Upper lobe of left lung (tissue), 4 donors: Measurements from ENCODE around the gene GALR1.

Source experiments
- EP300 ChIP-seq, 4 donors: sonication (generic); formaldehyde crosslinking; IDR thresholded peaks; one replicate each; pipeline ENCODE4 v1.5.1; 2017; ENCODE audit warnings: antibody characterized with exemption in 4 of 4, control low read depth in 2 of 4
- POLR2A ChIP-seq, 4 donors: fragments of 450-650 bp; IDR thresholded peaks; one replicate each; pipeline ENCODE4 v1.5.1; 2016 to 2017; ENCODE audit warnings: antibody characterized with exemption in 4 of 4, mild to moderate bottlenecking in 2 of 4
- POLR2AphosphoS5 ChIP-seq, 2 donors: sonication (generic); formaldehyde crosslinking; IDR thresholded peaks; one replicate each; pipeline ENCODE4 v1.5.1; 2017; ENCODE audit warnings: antibody characterized with exemption in 2 of 2
- TF ChIP-seq, protein P1 (sequence below), 6 experiments: fragments of 450-650 bp in 4 of 6; fragments of 200-600 bp in 2 of 6; sonication (generic) in 2 of 6; IDR thresholded peaks; one replicate each; pipeline ENCODE4 v1.5.1; 2016 to 2019; ENCODE audit warnings: antibody characterized with exemption in 6 of 6

DNA sequence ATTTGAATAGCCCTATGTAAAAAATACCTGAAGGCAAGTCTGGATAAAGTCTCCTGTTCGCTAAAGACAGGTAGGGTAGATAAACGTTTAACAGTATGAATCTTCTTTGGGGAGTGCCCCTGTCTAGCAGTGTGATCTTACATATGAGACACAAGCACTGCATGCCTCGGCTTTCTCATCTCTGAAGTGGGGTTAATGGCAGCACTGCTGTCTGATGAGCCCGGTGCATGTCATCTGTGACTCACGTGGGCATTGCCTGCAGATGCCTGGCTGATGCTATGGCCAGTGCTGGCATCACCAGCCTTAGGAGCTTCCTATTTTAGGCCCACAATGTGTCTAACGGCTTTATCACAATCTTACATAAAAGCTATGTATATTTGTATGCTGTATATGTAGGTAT is 50.1 kb downstream of the GALR1 start:
- TF ChIP-seq, protein P1, sequence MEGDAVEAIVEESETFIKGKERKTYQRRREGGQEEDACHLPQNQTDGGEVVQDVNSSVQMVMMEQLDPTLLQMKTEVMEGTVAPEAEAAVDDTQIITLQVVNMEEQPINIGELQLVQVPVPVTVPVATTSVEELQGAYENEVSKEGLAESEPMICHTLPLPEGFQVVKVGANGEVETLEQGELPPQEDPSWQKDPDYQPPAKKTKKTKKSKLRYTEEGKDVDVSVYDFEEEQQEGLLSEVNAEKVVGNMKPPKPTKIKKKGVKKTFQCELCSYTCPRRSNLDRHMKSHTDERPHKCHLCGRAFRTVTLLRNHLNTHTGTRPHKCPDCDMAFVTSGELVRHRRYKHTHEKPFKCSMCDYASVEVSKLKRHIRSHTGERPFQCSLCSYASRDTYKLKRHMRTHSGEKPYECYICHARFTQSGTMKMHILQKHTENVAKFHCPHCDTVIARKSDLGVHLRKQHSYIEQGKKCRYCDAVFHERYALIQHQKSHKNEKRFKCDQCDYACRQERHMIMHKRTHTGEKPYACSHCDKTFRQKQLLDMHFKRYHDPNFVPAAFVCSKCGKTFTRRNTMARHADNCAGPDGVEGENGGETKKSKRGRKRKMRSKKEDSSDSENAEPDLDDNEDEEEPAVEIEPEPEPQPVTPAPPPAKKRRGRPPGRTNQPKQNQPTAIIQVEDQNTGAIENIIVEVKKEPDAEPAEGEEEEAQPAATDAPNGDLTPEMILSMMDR (IDR thresholded peaks at IDR 0.05) = no peak
- TF ChIP-seq POLR2A (IDR thresholded peaks at IDR 0.05) (no peak), POLR2AphosphoS5 (IDR thresholded peaks at IDR 0.05) (no peak), EP300 (IDR thresholded peaks at IDR 0.05) (no peak)
